ENCODE measurements around the gene CELF2. TPM values are rescaled to one million over a fixed set of nuclear protein-coding genes. Genes with fewer than 3 reads are reported as not detected.
A peak's percentile ranks its signal among the peaks of the same experiment; 100 is the strongest.

CELF2 gene
- total RNA-seq, 3 donors from 2014 or later: 40.0 to 178 (median 45.6) TPM

DNA sequence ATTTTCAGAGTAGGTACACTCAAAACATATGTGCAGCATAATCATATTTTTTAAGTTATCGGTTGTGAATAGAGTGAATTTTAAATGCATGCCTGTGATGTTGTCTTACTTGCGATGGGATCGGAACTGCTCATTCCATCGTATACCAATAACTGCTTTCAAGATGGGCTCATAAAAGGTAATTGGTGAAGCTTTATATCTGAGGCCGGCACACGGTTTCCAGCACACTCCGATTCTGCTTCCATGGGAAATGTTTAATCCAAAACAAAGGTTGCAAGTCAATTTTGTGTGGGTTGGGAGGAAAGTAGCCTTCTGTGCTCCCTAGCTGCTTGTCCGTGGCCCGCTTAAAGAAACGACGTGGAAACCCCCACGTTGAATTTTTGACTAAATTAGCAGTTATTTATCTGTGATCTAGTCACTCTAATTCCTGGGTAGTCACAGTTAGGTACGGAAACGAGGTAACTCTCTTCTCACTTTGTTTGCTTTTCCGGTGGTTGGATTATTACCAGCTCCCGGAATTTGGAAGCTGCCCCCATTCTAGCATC, 10.1 kb upstream of the CELF2 start:
- Histone ChIP-seq H3K27me3 (peaks cover 0 to 3% of the 10 kb centered on the region in 2 donors), H3K4me3 (no peak overlapping the region), H3K9me3 (no peaks in the 10 kb centered on the region), H3K27ac (no peak overlapping the region), H3K4me1 (no peaks in the 10 kb centered on the region), H3K36me3 (no peaks in the 10 kb centered on the region)
- intact Hi-C loops (cut with DNase I; ENCODE audit: low total_unique reads): no loop called here
- DNase-seq (ENCODE audit: low spot score in 2 of 2): no peak
- TF ChIP-seq POLR2A (IDR thresholded peaks at IDR 0.05) (no peak), POLR2AphosphoS5 (IDR thresholded peaks at IDR 0.05) (no peak)
- TF ChIP-seq, protein P1, sequence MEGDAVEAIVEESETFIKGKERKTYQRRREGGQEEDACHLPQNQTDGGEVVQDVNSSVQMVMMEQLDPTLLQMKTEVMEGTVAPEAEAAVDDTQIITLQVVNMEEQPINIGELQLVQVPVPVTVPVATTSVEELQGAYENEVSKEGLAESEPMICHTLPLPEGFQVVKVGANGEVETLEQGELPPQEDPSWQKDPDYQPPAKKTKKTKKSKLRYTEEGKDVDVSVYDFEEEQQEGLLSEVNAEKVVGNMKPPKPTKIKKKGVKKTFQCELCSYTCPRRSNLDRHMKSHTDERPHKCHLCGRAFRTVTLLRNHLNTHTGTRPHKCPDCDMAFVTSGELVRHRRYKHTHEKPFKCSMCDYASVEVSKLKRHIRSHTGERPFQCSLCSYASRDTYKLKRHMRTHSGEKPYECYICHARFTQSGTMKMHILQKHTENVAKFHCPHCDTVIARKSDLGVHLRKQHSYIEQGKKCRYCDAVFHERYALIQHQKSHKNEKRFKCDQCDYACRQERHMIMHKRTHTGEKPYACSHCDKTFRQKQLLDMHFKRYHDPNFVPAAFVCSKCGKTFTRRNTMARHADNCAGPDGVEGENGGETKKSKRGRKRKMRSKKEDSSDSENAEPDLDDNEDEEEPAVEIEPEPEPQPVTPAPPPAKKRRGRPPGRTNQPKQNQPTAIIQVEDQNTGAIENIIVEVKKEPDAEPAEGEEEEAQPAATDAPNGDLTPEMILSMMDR (IDR thresholded peaks at IDR 0.05): no peak

GRCh38 chr10:11009471-11010308, 8.0 kb upstream of the CELF2 start:
- H3K36me3 ChIP-seq: no peaks in the 10 kb centered on the region
- TF ChIP-seq POLR2AphosphoS5 (IDR thresholded peaks at IDR 0.05) (no peak), POLR2A (IDR thresholded peaks at IDR 0.05) (no peak)
- TF ChIP-seq, protein P1 (IDR thresholded peaks at IDR 0.05): no peak

DNA sequence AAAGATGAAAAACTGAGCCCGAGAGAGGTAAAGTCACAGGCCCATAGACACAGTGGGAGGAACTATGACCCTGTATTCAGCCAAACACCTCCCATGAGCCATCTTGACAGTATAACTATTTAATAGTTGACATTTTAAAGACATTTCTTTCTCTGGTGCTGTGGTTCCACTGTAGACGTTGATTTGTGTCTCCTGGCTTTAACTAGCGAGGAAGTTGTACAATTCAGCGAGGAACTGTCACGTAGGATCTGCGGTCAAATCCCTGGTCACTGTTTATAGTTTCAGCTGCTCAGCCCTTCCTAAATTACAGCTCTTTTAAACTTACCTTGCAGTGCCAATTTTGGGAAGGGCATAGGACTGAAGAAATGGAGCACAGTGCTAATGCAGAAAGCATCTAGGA, 7.1 kb upstream of the CELF2 start:
- no peak overlapping the region for H3K4me3 ChIP-seq
- no peaks in the 10 kb centered on the region for H3K4me1 ChIP-seq
- no peak for TF ChIP-seq POLR2AphosphoS5 (IDR thresholded peaks at IDR 0.05)
- TF ChIP-seq POLR2A (IDR thresholded peaks at IDR 0.05): no peak
- TF ChIP-seq, protein P1 (IDR thresholded peaks at IDR 0.05): no peak
- intact Hi-C loops (cut with DNase I; ENCODE audit: low total_unique reads): no loop called here
- H3K27me3 ChIP-seq: peaks cover 0 to 3% of the 10 kb centered on the region in 2 donors
- DNase-seq (ENCODE audit: low spot score in 2 of 2): no peak
- no peaks in the 10 kb centered on the region for H3K36me3 ChIP-seq
- H3K9me3 ChIP-seq: no peaks in the 10 kb centered on the region
- H3K27ac ChIP-seq: no peak overlapping the region

More at GRCh38 chr10:11009471-11010308, 8.0 kb upstream of the CELF2 start:
- no peak for DNase-seq (ENCODE audit: low spot score in 2 of 2)
- intact Hi-C loops (cut with DNase I; ENCODE audit: low total_unique reads): no loop called here
- Histone ChIP-seq H3K27me3 (peaks cover 0 to 3% of the 10 kb centered on the region in 2 donors), H3K9me3 (no peaks in the 10 kb centered on the region), H3K4me3 (no peak overlapping the region), H3K27ac (no peak overlapping the region), H3K4me1 (no peaks in the 10 kb centered on the region)

DNA sequence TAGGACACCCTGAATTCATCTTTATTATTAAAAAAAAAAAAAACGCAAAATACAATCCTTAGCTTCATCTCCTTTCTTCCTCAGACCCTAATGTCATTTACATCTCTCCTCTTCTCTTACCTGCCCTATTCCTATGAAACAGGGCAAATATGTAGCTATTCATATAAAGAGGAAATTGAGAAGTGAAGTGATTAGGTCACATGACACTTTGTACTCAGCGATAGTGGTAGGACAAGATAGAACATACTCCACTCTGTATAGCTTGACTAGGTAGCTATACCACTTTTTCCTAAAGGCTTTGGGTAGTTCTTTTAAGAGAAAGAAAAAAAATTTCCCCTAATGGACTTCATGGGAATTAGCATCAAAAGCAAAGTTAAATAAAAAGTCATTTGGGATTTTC, 6.2 kb upstream of the CELF2 start:
- H3K4me3 ChIP-seq: no peak overlapping the region
- H3K4me1 ChIP-seq: no peaks in the 10 kb centered on the region
- H3K27ac ChIP-seq: no peak overlapping the region
- no peak for DNase-seq (ENCODE audit: low spot score in 2 of 2)
- TF ChIP-seq POLR2AphosphoS5 (IDR thresholded peaks at IDR 0.05) (no peak), POLR2A (IDR thresholded peaks at IDR 0.05) (no peak)
- TF ChIP-seq, protein P1 (IDR thresholded peaks at IDR 0.05): no peak
- peaks cover 0 to 3% of the 10 kb centered on the region in 2 donors for H3K27me3 ChIP-seq
- H3K9me3 ChIP-seq: no peaks in the 10 kb centered on the region
- no peaks in the 10 kb centered on the region for H3K36me3 ChIP-seq
- intact Hi-C loops (cut with DNase I; ENCODE audit: low total_unique reads): no loop called here

- TF ChIP-seq, protein P1 (IDR thresholded peaks at IDR 0.05): no peak
- TF ChIP-seq POLR2AphosphoS5 (IDR thresholded peaks at IDR 0.05): no peak
- TF ChIP-seq POLR2A (IDR thresholded peaks at IDR 0.05): no peak
- DNase-seq (ENCODE audit: low spot score in 2 of 2): no peak
- H3K9me3 ChIP-seq: no peaks in the 10 kb centered on the region
- H3K4me3 ChIP-seq: no peak overlapping the region
- H3K4me1 ChIP-seq: no peaks in the 10 kb centered on the region
- peak overlapping the region in 1 of 2 donors; percentile 60 for H3K27ac ChIP-seq
- no peaks in the 10 kb centered on the region for H3K36me3 ChIP-seq
- intact Hi-C loops (cut with DNase I; ENCODE audit: low total_unique reads): no loop called here
- peaks cover 0 to 3% of the 10 kb centered on the region in 2 donors for H3K27me3 ChIP-seq
These were observed 5.7 kb upstream of the CELF2 start for GRCh38 chr10:11011984-11012383.
